T-helper 1 cell treated with Interleukin-12 subunit alpha and Interleukin-12 subunit beta and Interleukin-4 antibody, amounts not matched to agents 30 μg/mL and 1 μg/mL, for 36 hours (primary cell): ENCODE measurements around the gene ACTL9.
A peak's percentile ranks its signal among the peaks of the same experiment; 100 is the strongest.

Experiments
- H3K27ac Mint-ChIP-seq: one replicate; pipeline ENCODE4 v1.8.0; 2021; ENCODE audit warnings: mild to moderate bottlenecking, mixed read lengths
- H3K27me3 Mint-ChIP-seq: one replicate; pipeline ENCODE4 v1.8.0; 2021; ENCODE audit warnings: low read depth, mixed read lengths
- H3K36me3 Mint-ChIP-seq: one replicate; pipeline ENCODE4 v1.8.0; 2021; ENCODE audit warnings: low read depth, mixed read lengths
- H3K4me1 Mint-ChIP-seq: one replicate; pipeline ENCODE4 v1.8.0; 2021; ENCODE audit warnings: low read depth, mixed read lengths
- H3K4me3 Mint-ChIP-seq: one replicate; pipeline ENCODE4 v1.8.0; 2021; ENCODE audit warnings: mild to moderate bottlenecking, moderate library complexity, mixed read lengths
- H3K9me3 Mint-ChIP-seq: one replicate; pipeline ENCODE4 v1.8.0; 2021; ENCODE audit warnings: mixed read lengths

ACTL9 gene

GRCh38 chr19:8697671-8698432, 743 bp downstream of the ACTL9 start:
- Mint-ChIP-seq H3K9me3 (no peaks in the 10 kb centered on the region), H3K27ac (no peak overlapping the region), H3K27me3 (peaks cover 9% of the 10 kb centered on the region), H3K4me3 (no peak overlapping the region), H3K4me1 (peaks cover 40% of the 10 kb centered on the region), H3K36me3 (no peaks in the 10 kb centered on the region)

- no peak overlapping the region for H3K27ac Mint-ChIP-seq
- H3K4me3 Mint-ChIP-seq, result no peak overlapping the region
- no peaks in the 10 kb centered on the region for H3K36me3 Mint-ChIP-seq
- H3K4me1 Mint-ChIP-seq, result peaks cover 36% of the 10 kb centered on the region
- no peaks in the 10 kb centered on the region for H3K9me3 Mint-ChIP-seq
- peaks cover 17% of the 10 kb centered on the region for H3K27me3 Mint-ChIP-seq
These were observed 1.6 kb downstream of the ACTL9 start for GRCh38 chr19:8696993-8697392.

DNA sequence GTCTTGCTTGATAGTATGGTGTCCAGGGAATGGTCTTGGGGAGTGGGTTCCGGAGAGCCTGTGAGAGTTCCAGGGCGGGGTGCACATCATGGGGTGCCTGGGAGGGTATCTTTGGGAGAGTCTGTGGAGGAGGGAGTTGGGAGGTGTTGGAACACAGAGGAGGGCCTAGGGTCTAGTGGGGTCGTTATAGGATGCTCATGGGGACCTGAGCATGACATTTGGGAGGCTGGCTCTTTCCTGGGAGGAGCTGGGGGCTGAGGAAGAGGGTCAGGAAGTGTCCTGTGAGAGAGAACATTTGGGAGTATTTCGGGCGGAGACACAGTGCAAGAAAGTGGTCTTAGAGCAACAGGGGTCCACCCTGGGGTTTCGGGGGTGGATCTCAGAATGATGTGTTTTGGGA, 2.7 kb downstream of the ACTL9 start:
- H3K4me1 Mint-ChIP-seq, result peaks cover 30% of the 10 kb centered on the region
- H3K9me3 Mint-ChIP-seq, result no peaks in the 10 kb centered on the region
- H3K36me3 Mint-ChIP-seq, result no peaks in the 10 kb centered on the region
- H3K4me3 Mint-ChIP-seq, result no peak overlapping the region
- no peak overlapping the region for H3K27ac Mint-ChIP-seq
- peaks cover 27% of the 10 kb centered on the region for H3K27me3 Mint-ChIP-seq

DNA sequence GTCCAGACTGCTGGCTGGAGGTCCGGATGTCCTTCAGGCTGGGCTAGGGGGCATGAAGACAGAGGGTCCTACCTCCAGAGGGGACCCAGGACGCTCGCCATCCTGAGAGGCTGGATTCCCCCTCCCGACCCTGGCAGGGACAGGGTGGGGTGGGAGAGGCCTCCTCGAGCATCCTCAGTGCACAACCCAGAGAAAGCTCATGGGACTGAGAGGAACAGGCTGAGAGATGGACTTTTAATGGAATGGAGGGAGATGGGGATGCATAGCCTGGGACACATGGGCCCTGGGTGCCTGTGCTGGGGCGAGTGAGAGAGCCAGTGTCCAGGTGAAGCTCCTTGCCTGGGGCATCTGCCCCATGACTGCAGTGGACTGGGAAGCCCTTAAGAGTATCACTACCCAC, 3.1 kb downstream of the ACTL9 start:
- no peak overlapping the region for H3K4me3 Mint-ChIP-seq
- no peak overlapping the region for H3K27ac Mint-ChIP-seq
- no peaks in the 10 kb centered on the region for H3K9me3 Mint-ChIP-seq
- no peaks in the 10 kb centered on the region for H3K36me3 Mint-ChIP-seq
- H3K27me3 Mint-ChIP-seq, result peaks cover 28% of the 10 kb centered on the region
- H3K4me1 Mint-ChIP-seq, result peaks cover 27% of the 10 kb centered on the region

GRCh38 chr19:8690753-8691539, 7.6 kb downstream of the ACTL9 start:
- no peaks in the 10 kb centered on the region for H3K36me3 Mint-ChIP-seq
- H3K27ac Mint-ChIP-seq, result no peak overlapping the region
- H3K9me3 Mint-ChIP-seq, result no peaks in the 10 kb centered on the region
- peaks cover 23% of the 10 kb centered on the region for H3K27me3 Mint-ChIP-seq
- H3K4me3 Mint-ChIP-seq, result no peak overlapping the region
- peaks cover 20% of the 10 kb centered on the region for H3K4me1 Mint-ChIP-seq

DNA sequence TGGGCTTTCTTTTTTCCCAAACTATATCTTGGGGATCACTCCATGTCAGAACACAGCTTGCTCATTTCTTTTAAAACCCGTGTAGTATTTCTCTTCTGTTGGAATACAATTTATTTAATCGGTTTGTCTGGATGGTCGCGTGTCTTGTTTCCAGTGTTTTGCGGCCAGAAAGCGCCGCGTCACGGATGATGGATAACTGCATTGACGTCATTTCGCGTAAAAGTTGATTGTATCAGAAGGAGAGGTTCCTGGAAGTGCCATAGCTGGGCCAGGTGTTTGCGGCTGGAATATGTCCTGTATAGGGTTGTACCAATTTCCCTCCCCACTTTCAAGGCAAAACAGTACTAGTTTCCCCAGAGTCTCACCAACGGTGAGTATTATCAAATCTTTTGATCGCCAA, 9.7 kb downstream of the ACTL9 start:
- Mint-ChIP-seq H3K4me3 (no peak overlapping the region), H3K27ac (no peak overlapping the region), H3K36me3 (no peaks in the 10 kb centered on the region), H3K27me3 (peaks cover 23% of the 10 kb centered on the region), H3K4me1 (peaks cover 14% of the 10 kb centered on the region), H3K9me3 (no peaks in the 10 kb centered on the region)

GRCh38 chr19:8686549-8686948, 12.0 kb downstream of the ACTL9 start:
- H3K27ac Mint-ChIP-seq, result no peak overlapping the region
- no peaks in the 10 kb centered on the region for H3K36me3 Mint-ChIP-seq
- no peaks in the 10 kb centered on the region for H3K9me3 Mint-ChIP-seq
- H3K4me1 Mint-ChIP-seq, result peaks cover 15% of the 10 kb centered on the region
- H3K4me3 Mint-ChIP-seq, result no peak overlapping the region
- peaks cover 11% of the 10 kb centered on the region for H3K27me3 Mint-ChIP-seq

GRCh38 chr19:8684001-8684902, 14.3 kb downstream of the ACTL9 start:
- H3K9me3 Mint-ChIP-seq, result peaks cover 4% of the 10 kb centered on the region
- peaks cover 24% of the 10 kb centered on the region for H3K4me1 Mint-ChIP-seq
- H3K36me3 Mint-ChIP-seq, result no peaks in the 10 kb centered on the region
- no peak overlapping the region for H3K27ac Mint-ChIP-seq
- no peak overlapping the region for H3K4me3 Mint-ChIP-seq
- no peaks in the 10 kb centered on the region for H3K27me3 Mint-ChIP-seq

- Mint-ChIP-seq H3K27ac (no peak overlapping the region), H3K4me1 (peaks cover 24% of the 10 kb centered on the region), H3K36me3 (no peaks in the 10 kb centered on the region), H3K27me3 (peaks cover 7% of the 10 kb centered on the region), H3K9me3 (peaks cover 11% of the 10 kb centered on the region), H3K4me3 (no peak overlapping the region)
These were observed 15.7 kb downstream of the ACTL9 start for GRCh38 chr19:8682931-8683330.

DNA sequence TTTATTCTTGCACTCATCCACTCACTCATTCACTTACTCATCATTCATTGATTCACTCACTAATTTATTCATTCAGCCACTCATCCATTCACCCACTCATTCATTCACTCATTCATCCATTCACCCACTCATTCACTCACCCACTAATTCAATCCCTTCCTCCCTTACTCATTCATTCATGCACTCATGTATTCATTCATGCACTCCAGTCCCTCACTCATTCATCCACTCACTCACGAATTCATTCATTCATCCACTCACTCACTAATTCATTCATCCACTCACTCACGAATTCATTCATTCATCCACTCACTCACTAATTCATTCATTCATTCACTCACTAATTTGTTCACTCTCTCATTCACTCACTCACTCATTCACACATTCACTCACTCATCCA, 16.1 kb downstream of the ACTL9 start:
- peaks cover 24% of the 10 kb centered on the region for H3K4me1 Mint-ChIP-seq
- H3K36me3 Mint-ChIP-seq, result no peaks in the 10 kb centered on the region
- no peak overlapping the region for H3K27ac Mint-ChIP-seq
- no peak overlapping the region for H3K4me3 Mint-ChIP-seq
- peaks cover 10% of the 10 kb centered on the region for H3K27me3 Mint-ChIP-seq
- peaks cover 14% of the 10 kb centered on the region for H3K9me3 Mint-ChIP-seq

GRCh38 chr19:8681345-8682029, 17.1 kb downstream of the ACTL9 start:
- no peak overlapping the region for H3K4me3 Mint-ChIP-seq

DNA sequence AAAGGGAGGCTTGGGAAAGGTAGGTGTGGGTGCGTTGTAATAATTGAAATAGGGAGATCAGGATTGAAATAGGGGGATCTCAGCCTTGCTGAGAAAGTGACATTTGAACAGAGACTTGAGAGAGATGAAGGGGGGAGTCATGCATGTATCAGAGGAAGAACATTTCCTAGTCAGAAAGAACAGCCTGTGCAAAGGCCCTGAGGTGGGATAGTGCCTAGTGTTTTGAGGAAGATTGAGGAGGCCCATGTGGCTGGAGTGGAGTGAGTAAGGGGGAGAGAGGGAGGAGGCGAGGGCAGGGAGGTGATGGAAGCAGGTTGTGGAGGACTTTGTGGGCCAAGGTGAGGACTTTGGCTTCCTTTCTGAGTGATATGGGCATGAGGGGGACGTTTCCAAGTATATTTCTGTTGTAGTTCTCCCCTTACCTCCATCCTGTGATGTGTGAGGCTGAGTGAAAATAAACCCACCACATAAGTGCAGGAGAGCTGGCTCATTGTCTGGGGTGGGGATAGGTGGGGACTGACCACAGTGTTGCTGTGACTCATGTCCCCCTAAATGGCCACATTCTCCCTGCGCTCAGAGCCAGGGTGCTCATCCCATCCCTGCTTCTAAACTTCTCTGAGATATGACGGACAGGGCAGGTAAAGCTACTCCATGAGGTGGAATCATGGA, 17.8 kb downstream of the ACTL9 start:
- peaks cover 16% of the 10 kb centered on the region for H3K9me3 Mint-ChIP-seq
- H3K27me3 Mint-ChIP-seq, result peaks cover 12% of the 10 kb centered on the region
- peaks cover 2% of the 10 kb centered on the region for H3K36me3 Mint-ChIP-seq
- peaks cover 26% of the 10 kb centered on the region for H3K4me1 Mint-ChIP-seq
- H3K27ac Mint-ChIP-seq, result peak overlapping the region; percentile 21
- no peak overlapping the region for H3K4me3 Mint-ChIP-seq

More at GRCh38 chr19:8681345-8682029, 17.1 kb downstream of the ACTL9 start:
- Mint-ChIP-seq H3K27me3 (peaks cover 10% of the 10 kb centered on the region), H3K9me3 (peaks cover 14% of the 10 kb centered on the region), H3K27ac (peak overlapping the region; percentile 21), H3K36me3 (no peaks in the 10 kb centered on the region), H3K4me1 (peaks cover 24% of the 10 kb centered on the region)

DNA sequence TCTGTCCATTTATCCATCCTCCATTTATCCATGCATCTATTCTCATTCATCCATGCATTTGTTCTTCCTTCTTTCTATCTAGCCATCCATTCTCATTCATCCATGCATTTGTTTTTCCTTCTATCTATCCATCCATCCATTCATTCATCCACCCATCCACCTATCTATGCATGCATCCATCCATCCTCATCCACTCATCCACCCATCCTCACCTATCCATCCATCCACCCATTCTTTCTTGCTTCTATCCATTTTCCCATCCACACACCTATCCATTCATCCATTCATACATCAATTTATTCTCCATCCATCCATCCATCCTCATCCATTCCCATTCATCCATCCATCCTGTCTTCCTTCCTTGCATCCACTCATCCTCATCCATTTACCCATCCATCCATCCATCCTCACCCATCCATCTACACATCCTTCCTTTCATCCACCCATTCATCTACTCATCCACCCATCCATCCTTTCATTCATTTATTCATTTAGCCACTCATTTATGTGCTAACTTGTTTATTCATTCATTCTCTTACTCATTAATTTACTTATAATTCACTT, 20.3 kb downstream of the ACTL9 start:
- H3K9me3 Mint-ChIP-seq, result peaks cover 20% of the 10 kb centered on the region
- H3K27ac Mint-ChIP-seq, result no peak overlapping the region
- H3K27me3 Mint-ChIP-seq, result peaks cover 26% of the 10 kb centered on the region
- peaks cover 29% of the 10 kb centered on the region for H3K4me1 Mint-ChIP-seq
- H3K4me3 Mint-ChIP-seq, result no peak overlapping the region
- H3K36me3 Mint-ChIP-seq, result peaks cover 4% of the 10 kb centered on the region
